GM19043 (cell line): Measurements from ENCODE around the gene PODXL.
A peak's percentile ranks its signal among the peaks of the same experiment; 100 is the strongest.

Experiments used
- ATAC-seq: cut with Tn5 transposase; IDR thresholded peaks from one replicate; pipeline ENCODE4 v1.9.1; 2021; ENCODE audit warnings: low read depth; ENCODE audit not compliant: unreplicated experiment

Gene PODXL

GRCh38 chr7:131556053-131556908 is at the start of gene PODXL:
TSS of gene PODXL (minus strand) at chr7:131556628. CDS start at chr7:131556359, 269 bp downstream.
- peak; percentile 81 for ATAC-seq

GRCh38 chr7:131605280-131605878 is 49.0 kb upstream of the PODXL start:
- no peak for ATAC-seq

- ATAC-seq = no peak
These were observed 48.4 kb upstream of the PODXL start for GRCh38 chr7:131604841-131605279.

- no peak for ATAC-seq
These were observed 47.5 kb upstream of the PODXL start for GRCh38 chr7:131603932-131604331.

GRCh38 chr7:131602994-131603372 is 46.6 kb upstream of the PODXL start:
- no peak for ATAC-seq

- no peak for ATAC-seq
These were observed 46.0 kb upstream of the PODXL start for GRCh38 chr7:131602304-131602993.

GRCh38 chr7:131600085-131600881 is 43.9 kb upstream of the PODXL start:
- ATAC-seq = no peak

- no peak for ATAC-seq
These were observed 40.4 kb upstream of the PODXL start for GRCh38 chr7:131596785-131597184.

- no peak for ATAC-seq
These were observed 39.3 kb upstream of the PODXL start for GRCh38 chr7:131595699-131596098.

- ATAC-seq = no peak
These were observed 35.4 kb upstream of the PODXL start for GRCh38 chr7:131591687-131592319.

GRCh38 chr7:131587315-131587923 is 31.0 kb upstream of the PODXL start:
- ATAC-seq = no peak

- no peak for ATAC-seq
These were observed 30.3 kb upstream of the PODXL start for GRCh38 chr7:131586759-131587158.

GRCh38 chr7:131586259-131586658 is 29.8 kb upstream of the PODXL start:
- ATAC-seq = no peak

- ATAC-seq = no peak
These were observed 27.0 kb upstream of the PODXL start for GRCh38 chr7:131583430-131583829.

- ATAC-seq = no peak
These were observed 25.0 kb upstream of the PODXL start for GRCh38 chr7:131581241-131582051.

- ATAC-seq = no peak
These were observed 22.2 kb upstream of the PODXL start for GRCh38 chr7:131578602-131579001.

GRCh38 chr7:131574741-131575140 is 18.3 kb upstream of the PODXL start:
- no peak for ATAC-seq

GRCh38 chr7:131570401-131570800 is 14.0 kb upstream of the PODXL start:
- ATAC-seq = no peak

- no peak for ATAC-seq
These were observed 12.5 kb upstream of the PODXL start for GRCh38 chr7:131568970-131569369.
